ENCODE results near the gene LRRC8A. TPM values are rescaled to one million over a fixed set of nuclear protein-coding genes. Genes with fewer than 3 reads are reported as not detected.

The LRRC8A gene
- total RNA-seq, 1 donor from 2014 or later = 49.7 TPM

GRCh38 chr9:128917151-128917849 lies 35.4 kb downstream of the LRRC8A start:
- DNase-seq (ENCODE audit: low read depth, low spot score) = no peak
- no peaks in the 10 kb centered on the region for H3K27me3 Mint-ChIP-seq (ENCODE audit: low read depth)
- H3K36me3 Mint-ChIP-seq (ENCODE audit: low read depth) = no peaks in the 10 kb centered on the region
- H3K9me3 Mint-ChIP-seq = no peaks in the 10 kb centered on the region
- no peak overlapping the region for H3K4me3 Mint-ChIP-seq
- peaks cover 22% of the 10 kb centered on the region for H3K4me1 Mint-ChIP-seq
- H3K27ac Mint-ChIP-seq (ENCODE audit: unreplicated experiment) = peak overlapping the region; percentile 84
- no peak for TF ChIP-seq CTCF (conservative IDR thresholded peaks at IDR 0.05)

- H3K27me3 Mint-ChIP-seq (ENCODE audit: low read depth) = no peaks in the 10 kb centered on the region
- no peaks in the 10 kb centered on the region for H3K9me3 Mint-ChIP-seq
- no peak for TF ChIP-seq CTCF (conservative IDR thresholded peaks at IDR 0.05)
- H3K27ac Mint-ChIP-seq (ENCODE audit: unreplicated experiment) = no peak overlapping the region
- H3K4me3 Mint-ChIP-seq = no peak overlapping the region
- H3K4me1 Mint-ChIP-seq = peaks cover 12% of the 10 kb centered on the region
- no peak for DNase-seq (ENCODE audit: low read depth, low spot score)
- no peaks in the 10 kb centered on the region for H3K36me3 Mint-ChIP-seq (ENCODE audit: low read depth)
Measured at GRCh38 chr9:128918921-128919320, 37.0 kb downstream of the LRRC8A start.

GRCh38 chr9:128919402-128920089 lies 37.6 kb downstream of the LRRC8A start:
- no peaks in the 10 kb centered on the region for H3K36me3 Mint-ChIP-seq (ENCODE audit: low read depth)
- no peak overlapping the region for H3K27ac Mint-ChIP-seq (ENCODE audit: unreplicated experiment)
- DNase-seq (ENCODE audit: low read depth, low spot score) = no peak

GRCh38 chr9:128920381-128921058 lies 38.6 kb downstream of the LRRC8A start, which contains the start of gene PHYHD1:
PHYHD1 (plus strand) TSS chr9:128920982; CDS start chr9:128922324, 1,342 bp downstream.
- peak within 1 kb of the TSS; percentile 96 for H3K27ac Mint-ChIP-seq (ENCODE audit: unreplicated experiment)
- H3K9me3 Mint-ChIP-seq = no peaks in the 10 kb centered on the region
- peak within 1 kb of the TSS; percentile 89 for H3K4me3 Mint-ChIP-seq
- no peak for DNase-seq (ENCODE audit: low read depth, low spot score)
- H3K36me3 Mint-ChIP-seq (ENCODE audit: low read depth) = no peaks in the 10 kb centered on the region
- no peaks in the 10 kb centered on the region for H3K27me3 Mint-ChIP-seq (ENCODE audit: low read depth)
- peaks cover 12% of the 10 kb centered on the region for H3K4me1 Mint-ChIP-seq
- TF ChIP-seq CTCF (conservative IDR thresholded peaks at IDR 0.05) = no peak

More at GRCh38 chr9:128919402-128920089, 37.6 kb downstream of the LRRC8A start:
- peaks cover 12% of the 10 kb centered on the region for H3K4me1 Mint-ChIP-seq
- no peaks in the 10 kb centered on the region for H3K27me3 Mint-ChIP-seq (ENCODE audit: low read depth)
- TF ChIP-seq CTCF (conservative IDR thresholded peaks at IDR 0.05) = no peak
- no peaks in the 10 kb centered on the region for H3K9me3 Mint-ChIP-seq
- H3K4me3 Mint-ChIP-seq = no peak overlapping the region

- H3K27me3 Mint-ChIP-seq (ENCODE audit: low read depth) = no peaks in the 10 kb centered on the region
- no peaks in the 10 kb centered on the region for H3K9me3 Mint-ChIP-seq
- peak overlapping the region; percentile 96 for H3K27ac Mint-ChIP-seq (ENCODE audit: unreplicated experiment)
- DNase-seq (ENCODE audit: low read depth, low spot score) = peak; percentile 54
- no peaks in the 10 kb centered on the region for H3K36me3 Mint-ChIP-seq (ENCODE audit: low read depth)
- peak overlapping the region; percentile 89 for H3K4me3 Mint-ChIP-seq
- TF ChIP-seq CTCF (conservative IDR thresholded peaks at IDR 0.05) = no peak
- peaks cover 12% of the 10 kb centered on the region for H3K4me1 Mint-ChIP-seq
Measured at GRCh38 chr9:128921881-128922763, 40.2 kb downstream of the LRRC8A start.

Data from neural crest cell (in vitro differentiated cells).